HUES6 (cell line): ENCODE results near the gene CALHM1.
"Not testable (repeated sequence)": the region's sequence is repeated elsewhere in the genome, so short reads cannot be mapped to it uniquely, and the experiment has no call there.

Experiments
- H3K27ac ChIP-seq: 2 replicates; pipeline ENCODE4 v1.7.0; 2013; ENCODE audit warnings: low read depth, mild to moderate bottlenecking, low read length, inconsistent platforms
- H3K27me3 ChIP-seq: 2 replicates; pipeline ENCODE4 v1.6.1; 2013; ENCODE audit warnings: low read length; ENCODE audit not compliant: control insufficient read depth, insufficient read depth
- H3K36me3 ChIP-seq: 2 replicates; pipeline ENCODE4 v1.6.1; 2013; ENCODE audit warnings: low read length; ENCODE audit not compliant: control insufficient read depth, insufficient read depth
- H3K4me1 ChIP-seq: 2 replicates; pipeline ENCODE4 v1.6.1; 2013; ENCODE audit warnings: low read length; ENCODE audit not compliant: control insufficient read depth, insufficient read depth
- H3K4me3 ChIP-seq: 2 replicates; pipeline ENCODE4 v1.5.1; 2013; ENCODE audit warnings: low read depth, low read length
- H3K9ac ChIP-seq: one replicate; pipeline ENCODE4 v1.6.1; 2013; ENCODE audit warnings: mild to moderate bottlenecking, low read length
- H3K9me3 ChIP-seq: 2 replicates; pipeline ENCODE4 v1.6.1; 2013; ENCODE audit warnings: low read depth, low read length; ENCODE audit not compliant: control insufficient read depth, insufficient read depth

Gene CALHM1

GRCh38 chr10:103497161-103497915 lies 38.6 kb upstream of the CALHM1 start:
- Histone ChIP-seq H3K4me3 (no peak overlapping the region), H3K4me1 (peaks cover 22% of the 10 kb centered on the region), H3K36me3 (no peaks in the 10 kb centered on the region), H3K27ac (no peak overlapping the region), H3K9me3 (no peaks in the 10 kb centered on the region), H3K9ac (no peak overlapping the region), H3K27me3 (peaks cover 36% of the 10 kb centered on the region)

GRCh38 chr10:103495321-103495720 lies 36.6 kb upstream of the CALHM1 start:
- Histone ChIP-seq H3K9me3 (no peaks in the 10 kb centered on the region), H3K4me1 (peaks cover 34% of the 10 kb centered on the region), H3K36me3 (no peaks in the 10 kb centered on the region), H3K27ac (no peak overlapping the region), H3K27me3 (peaks cover 38% of the 10 kb centered on the region), H3K9ac (peak overlapping the region; percentile 50), H3K4me3 (peak overlapping the region; percentile 88; the same call in 1 of the 2 replicates)

GRCh38 chr10:103493916-103494877 lies 35.5 kb upstream of the CALHM1 start:
- Histone ChIP-seq H3K9ac (peak overlapping the region; percentile 75), H3K27ac (no peak overlapping the region; the same call in 1 of the 2 replicates), H3K9me3 (no peaks in the 10 kb centered on the region), H3K4me3 (peak overlapping the region; percentile 88), H3K27me3 (peaks cover 38% of the 10 kb centered on the region), H3K4me1 (peaks cover 26% of the 10 kb centered on the region), H3K36me3 (no peaks in the 10 kb centered on the region)

GRCh38 chr10:103493362-103493915 lies 34.7 kb upstream of the CALHM1 start, which contains the start of gene NEURL1:
Gene NEURL1, plus strand, starts transcription at chr10:103493705. Its CDS starts 683 bp downstream, at chr10:103494388.
- Histone ChIP-seq H3K27me3 (peaks cover 38% of the 10 kb centered on the region), H3K27ac (no peak within 1 kb of the TSS; the same call in 1 of the 2 replicates), H3K36me3 (no peaks in the 10 kb centered on the region), H3K9ac (peak within 1 kb of the TSS; percentile 75), H3K9me3 (no peaks in the 10 kb centered on the region), H3K4me1 (peaks cover 26% of the 10 kb centered on the region), H3K4me3 (peak within 1 kb of the TSS; percentile 88)

GRCh38 chr10:103492655-103493261 lies 34.1 kb upstream of the CALHM1 start:
- no peak overlapping the region; the same call in 1 of the 2 replicates for H3K27ac ChIP-seq
- H3K4me3 ChIP-seq, result peak overlapping the region; percentile 88
- H3K9ac ChIP-seq, result peak overlapping the region; percentile 6

GRCh38 chr10:103491729-103492364 lies 33.1 kb upstream of the CALHM1 start:
- H3K4me1 ChIP-seq, result peaks cover 26% of the 10 kb centered on the region
- H3K4me3 ChIP-seq, result no peak overlapping the region; the same call in 1 of the 2 replicates
- no peak overlapping the region; the same call in 1 of the 2 replicates for H3K27ac ChIP-seq
- H3K9me3 ChIP-seq, result no peaks in the 10 kb centered on the region
- peaks cover 38% of the 10 kb centered on the region for H3K27me3 ChIP-seq
- H3K36me3 ChIP-seq, result no peaks in the 10 kb centered on the region
- H3K9ac ChIP-seq, result peak overlapping the region; percentile 6

More at GRCh38 chr10:103492655-103493261, 34.1 kb upstream of the CALHM1 start:
- no peaks in the 10 kb centered on the region for H3K36me3 ChIP-seq
- H3K4me1 ChIP-seq, result peaks cover 26% of the 10 kb centered on the region
- peaks cover 38% of the 10 kb centered on the region for H3K27me3 ChIP-seq
- no peaks in the 10 kb centered on the region for H3K9me3 ChIP-seq

GRCh38 chr10:103490986-103491314 lies 32.2 kb upstream of the CALHM1 start:
- H3K9ac ChIP-seq, result peak overlapping the region; percentile 6
- peaks cover 37% of the 10 kb centered on the region for H3K27me3 ChIP-seq
- no peaks in the 10 kb centered on the region for H3K36me3 ChIP-seq
- peaks cover 29% of the 10 kb centered on the region for H3K4me1 ChIP-seq
- no peaks in the 10 kb centered on the region for H3K9me3 ChIP-seq
- no peak overlapping the region for H3K27ac ChIP-seq
- no peak overlapping the region for H3K4me3 ChIP-seq

- Histone ChIP-seq H3K27ac (no peak overlapping the region), H3K36me3 (no peaks in the 10 kb centered on the region), H3K4me1 (peaks cover 21% of the 10 kb centered on the region; the same call in 1 of the 2 replicates), H3K4me3 (no peak overlapping the region), H3K27me3 (peaks cover 2% of the 10 kb centered on the region; the same call in 1 of the 2 replicates), H3K9ac (no peak overlapping the region), H3K9me3 (no peaks in the 10 kb centered on the region)
These were observed 28.7 kb upstream of the CALHM1 start for GRCh38 chr10:103487410-103487708.

GRCh38 chr10:103486635-103487409 lies 28.1 kb upstream of the CALHM1 start:
- H3K9me3 ChIP-seq, H3K4me3 ChIP-seq, H3K36me3 ChIP-seq, H3K27me3 ChIP-seq, H3K27ac ChIP-seq, H3K9ac ChIP-seq: not testable (repeated sequence)
- H3K4me1 ChIP-seq, result peaks cover 15% of the 10 kb centered on the region; the same call in 1 of the 2 replicates
